Measurements from ENCODE around the gene OR6C74.

- no peak for TF ChIP-seq CTCF (IDR thresholded peaks at IDR 0.05)
- no peak for TF ChIP-seq ZFX (IDR thresholded peaks at IDR 0.05; ENCODE audit: borderline replicate concordance)
These were observed at the start of gene OR6C74 for GRCh38 chr12:55244309-55244708.
